K562 (cell line): ENCODE results near the gene SHB. TPM values are rescaled to one million over a fixed set of nuclear protein-coding genes. Genes with fewer than 3 reads are reported as not detected.

Experiments used
- ATF1 ChIP-seq, 2 experiments: fragments of 450-650 bp in 1 of 2; IDR thresholded peaks; 2 replicates each; pipeline ENCODE4 v1.6.1; 2016; ENCODE audit warnings: missing compliant biosample characterization in 1 of 2, missing genetic modification characterization in 1 of 2
- BACH1 ChIP-seq: fragments of 200-800 bp; sonication (Bioruptor generic); IDR thresholded peaks from 2 replicates; pipeline ENCODE4 v1.6.1; 2016; ENCODE audit warnings: missing genetic modification characterization, missing compliant biosample characterization
- CEBPB ChIP-seq: fragments of 450-650 bp; IDR thresholded peaks from 2 replicates; pipeline ENCODE4 v1.6.1; 2016; ENCODE audit warnings: missing genetic modification characterization, missing compliant biosample characterization
- EHMT2 ChIP-seq: fragments of 450-650 bp; IDR thresholded peaks from 2 replicates; pipeline ENCODE4 v1.6.1; 2018; ENCODE audit warnings: antibody characterized with exemption
- FIP1L1 ChIP-seq: fragments of 200-400 bp; formaldehyde crosslinking; IDR thresholded peaks from 2 replicates; pipeline ENCODE4 v1.6.1; 2018; ENCODE audit warnings: mild to moderate bottlenecking, low read depth, low read length; ENCODE audit not compliant: poor library complexity, severe bottlenecking
- FOS ChIP-seq: IDR thresholded peaks from 3 replicates; pipeline ENCODE4 v1.6.1; 2011; ENCODE audit not compliant: insufficient read length; ENCODE audit errors: extremely low read depth
- FOXK1 ChIP-seq: sonication (generic); formaldehyde crosslinking; IDR thresholded peaks from 2 replicates; pipeline ENCODE4 v1.8.0; 2022; ENCODE audit warnings: missing genetic modification reagents, mild to moderate bottlenecking, borderline replicate concordance
- FUS ChIP-seq: fragments of 200-400 bp; formaldehyde crosslinking; optimal IDR thresholded peaks from 2 replicates; pipeline ENCODE3; 2017; ENCODE audit warnings: low read depth, low read length
- L3MBTL2 ChIP-seq: fragments of 450-650 bp; IDR thresholded peaks from 2 replicates; pipeline ENCODE4 v1.6.1; 2016; ENCODE audit warnings: mild to moderate bottlenecking, moderate library complexity
- NFXL1 ChIP-seq: fragments of 450-650 bp; formaldehyde crosslinking; IDR thresholded peaks from 2 replicates; pipeline ENCODE4 v1.4.0; 2021; ENCODE audit warnings: mild to moderate bottlenecking
- NR3C1 ChIP-seq: sonication (generic); formaldehyde crosslinking; IDR thresholded peaks from 2 replicates; pipeline ENCODE4 v1.8.1; 2022; ENCODE audit warnings: missing genetic modification reagents
- PHB2 ChIP-seq: fragments of 450-650 bp; IDR thresholded peaks from 2 replicates; pipeline ENCODE4 v1.6.1; 2017; ENCODE audit warnings: low read depth
- PHF21A ChIP-seq: fragments of 450-650 bp; IDR thresholded peaks from 2 replicates; pipeline ENCODE4 v1.6.1; 2017; ENCODE audit warnings: low read depth, borderline replicate concordance
- RBM14 ChIP-seq: fragments of 200-400 bp; formaldehyde crosslinking; IDR thresholded peaks from 2 replicates; pipeline ENCODE4 v1.6.1; 2018; ENCODE audit warnings: low read depth, mild to moderate bottlenecking, low read length, moderate library complexity, borderline replicate concordance; ENCODE audit not compliant: insufficient read depth
- SIN3A ChIP-seq, 2 experiments: fragments of 150-350 bp in 1 of 2; IDR thresholded peaks; 2 replicates each; pipeline ENCODE4 v1.6.1; 2011 to 2016; ENCODE audit warnings: borderline replicate concordance in 2 of 2, low read depth in 2 of 2, low read length in 2 of 2, mild to moderate bottlenecking in 2 of 2, moderate library complexity in 2 of 2; ENCODE audit not compliant: control insufficient read depth in 1 of 2
- SIRT6 ChIP-seq: IDR thresholded peaks from one replicate; pipeline ENCODE4 v1.6.1; 2012; ENCODE audit warnings: low read depth, mild to moderate bottlenecking, control low read depth, inconsistent platforms, low read length, moderate library complexity
- TAF9B ChIP-seq: fragments of 450-650 bp; IDR thresholded peaks from 2 replicates; pipeline ENCODE4 v1.6.1; 2018; ENCODE audit warnings: mild to moderate bottlenecking; ENCODE audit not compliant: partially characterized antibody
- TCF3 ChIP-seq: sonication (generic); formaldehyde crosslinking; IDR thresholded peaks from 2 replicates; pipeline ENCODE4 v1.4.0; 2020; ENCODE audit warnings: mild to moderate bottlenecking, missing genetic modification reagents
- ZBTB7A ChIP-seq: IDR thresholded peaks from 2 replicates; pipeline ENCODE4 v1.6.1; 2011; ENCODE audit warnings: low read depth, mild to moderate bottlenecking, low read length, moderate library complexity, borderline replicate concordance; ENCODE audit not compliant: control insufficient read depth
- ZFX ChIP-seq: sonication (generic); formaldehyde crosslinking; IDR thresholded peaks from 2 replicates; pipeline ENCODE4 v1.8.0; 2022; ENCODE audit warnings: mild to moderate bottlenecking, missing genetic modification reagents, moderate library complexity
- ZNF212 ChIP-seq: fragments of 450-650 bp; formaldehyde crosslinking; IDR thresholded peaks from 2 replicates; pipeline ENCODE4 v1.4.0; 2020; ENCODE audit warnings: mild to moderate bottlenecking
- ZNF224 ChIP-seq: sonication (generic); formaldehyde crosslinking; IDR thresholded peaks from 2 replicates; pipeline ENCODE4 v1.8.0; 2022; ENCODE audit warnings: mild to moderate bottlenecking, missing genetic modification reagents
- ZNF589 ChIP-seq: fragments of 200-800 bp; sonication (Bioruptor generic); IDR thresholded peaks from 2 replicates; pipeline ENCODE4 v1.6.1; 2016; ENCODE audit warnings: low read depth, missing genetic modification characterization, missing compliant biosample characterization
- ZZZ3 ChIP-seq: fragments of 450-650 bp; IDR thresholded peaks from 2 replicates; pipeline ENCODE4 v1.6.1; 2016; ENCODE audit warnings: antibody characterized with exemption, mild to moderate bottlenecking, moderate library complexity
- polyA plus RNA-seq, 8 experiments: library from polyadenylated mRNA; depleted of rRNA in 4 of 8; stranded (reverse) in 5 of 8; unstranded in 3 of 8; fragments of >200 nt; fragmentation: Nextera tagmentation in 2 of 8; fragmentation: Illumina TruSeq in 1 of 8; extraction: Ambion mirVana in 2 of 8; extraction: Trizol in 1 of 8; gene quantifications; 2 replicates each; pipeline versions ENCODE4 v1.2.1 to v1.2.3, GENCODE V29; 2011 to 2014; ENCODE audit warnings: inconsistent platforms in 1 of 8, missing spikeins in 1 of 8
- total RNA-seq, 7 experiments: library from RNA; depleted of rRNA in 6 of 7; stranded (reverse); fragments of >200 nt in 6 of 7; fragmentation: Illumina TruSeq in 2 of 7; extraction: Trizol in 2 of 7; gene quantifications; 2 replicates each; pipeline versions ENCODE4 v1.2.1 to v1.2.3, GENCODE V29; 2011 to 2021; ENCODE audit warnings: low replicate concordance in 1 of 7
- TF ChIP-seq, protein P1 (sequence below): IDR thresholded peaks from 2 replicates; pipeline ENCODE4 v1.6.1; 2011; ENCODE audit warnings: borderline replicate concordance, low read depth, mild to moderate bottlenecking, moderate library complexity, low read length; ENCODE audit not compliant: insufficient read depth, poor library complexity, severe bottlenecking
- TF ChIP-seq, protein P2 (sequence below): fragments of 450-650 bp; formaldehyde crosslinking; IDR thresholded peaks from 2 replicates; pipeline ENCODE4 v1.4.0; 2022; ENCODE audit warnings: missing genetic modification characterization

Gene SHB
- total and polyA plus RNA-seq, 9 of the 15 experiments (the other 6 are each of a cell fraction or from before 2014, with no cell fraction given) = 0.78 to 16.0 (median 5.3) TPM

DNA sequence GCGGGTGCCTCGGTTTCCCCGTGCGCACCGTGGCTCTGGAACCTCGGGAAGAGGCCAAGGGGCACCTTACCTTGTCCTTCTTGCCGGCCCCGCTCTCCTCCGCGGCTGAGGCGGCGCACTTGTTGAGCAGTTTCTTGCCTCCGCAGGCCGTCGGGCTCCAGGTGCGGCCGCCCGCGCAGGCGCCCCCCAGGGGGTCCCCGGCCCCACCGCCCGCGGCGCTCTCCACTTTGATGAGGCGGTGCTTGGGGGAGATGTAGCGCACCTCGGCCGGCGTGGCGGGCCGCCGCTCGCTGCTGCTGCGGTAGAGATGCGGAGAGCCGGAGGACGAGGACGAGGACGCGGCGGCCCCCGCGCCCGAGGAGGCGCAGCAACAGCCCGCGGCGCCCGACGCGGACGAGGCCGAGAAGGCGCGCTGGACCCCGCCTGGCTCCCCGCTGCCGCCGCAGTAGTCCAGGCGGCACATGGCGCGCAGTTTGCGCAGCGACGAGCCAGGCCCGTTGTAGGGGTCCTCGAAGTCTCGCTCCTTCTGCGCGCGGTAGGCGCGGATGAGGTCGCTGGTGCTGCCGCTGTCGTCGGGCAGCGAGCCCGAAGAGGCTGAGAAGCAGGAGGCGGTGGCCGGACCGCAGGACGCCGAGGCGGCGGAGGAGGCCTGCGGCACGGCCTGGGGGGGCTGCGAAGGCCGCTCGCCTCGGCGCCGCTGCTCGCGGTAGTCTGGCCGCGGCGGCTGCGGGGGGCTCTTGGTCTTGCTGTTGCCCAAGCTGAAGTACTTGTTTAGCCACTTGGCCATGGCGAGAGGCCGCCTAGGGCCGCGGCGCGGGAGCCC, 957 bp downstream of the SHB start (continued):
- TF ChIP-seq EHMT2 (no peak), FIP1L1 (peak; percentile 8), FOS (no peak), FOXK1 (CRISPR knock-in tag) (no peak), ZBTB7A (peak; percentile 92), SIN3A (IDR thresholded peaks at IDR 0.05; ENCODE audit: borderline replicate concordance in 2 of 2, control insufficient read depth in 1 of 2, low read depth in 2 of 2, low read length in 2 of 2) (0 out of 4 replicates have a peak, but pooled peaks of 1 of the 2 experiments have one; percentile 4), L3MBTL2 (peak; percentile 82), CEBPB (no peak), SIRT6 (no peak), ZNF589 (CRISPR knock-in tag) (no peak), ZNF212 (no peak), FUS (peak; percentile 41), TCF3 (CRISPR knock-in tag) (no peak), PHB2 (no peak), NR3C1 (CRISPR knock-in tag) (0 out of 2 replicates have a peak, but pooled peaks have one; percentile 48), ATF1 (CRISPR knock-in tag; IDR thresholded peaks at IDR 0.05) (no peak), ATF1 (tag; IDR thresholded peaks at IDR 0.05) (no peak), NFXL1 (CRISPR knock-in tag) (no peak), TAF9B (no peak), ZZZ3 (no peak), ZFX (CRISPR knock-in tag) (peak; percentile 58; the same call in 1 of the 2 replicates), PHF21A (no peak), ZNF224 (CRISPR knock-in tag) (no peak), BACH1 (no peak), RBM14 (no peak)
- TF ChIP-seq, protein P1, sequence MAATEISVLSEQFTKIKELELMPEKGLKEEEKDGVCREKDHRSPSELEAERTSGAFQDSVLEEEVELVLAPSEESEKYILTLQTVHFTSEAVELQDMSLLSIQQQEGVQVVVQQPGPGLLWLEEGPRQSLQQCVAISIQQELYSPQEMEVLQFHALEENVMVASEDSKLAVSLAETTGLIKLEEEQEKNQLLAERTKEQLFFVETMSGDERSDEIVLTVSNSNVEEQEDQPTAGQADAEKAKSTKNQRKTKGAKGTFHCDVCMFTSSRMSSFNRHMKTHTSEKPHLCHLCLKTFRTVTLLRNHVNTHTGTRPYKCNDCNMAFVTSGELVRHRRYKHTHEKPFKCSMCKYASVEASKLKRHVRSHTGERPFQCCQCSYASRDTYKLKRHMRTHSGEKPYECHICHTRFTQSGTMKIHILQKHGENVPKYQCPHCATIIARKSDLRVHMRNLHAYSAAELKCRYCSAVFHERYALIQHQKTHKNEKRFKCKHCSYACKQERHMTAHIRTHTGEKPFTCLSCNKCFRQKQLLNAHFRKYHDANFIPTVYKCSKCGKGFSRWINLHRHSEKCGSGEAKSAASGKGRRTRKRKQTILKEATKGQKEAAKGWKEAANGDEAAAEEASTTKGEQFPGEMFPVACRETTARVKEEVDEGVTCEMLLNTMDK = peak; percentile 1
- TF ChIP-seq, protein P2, sequence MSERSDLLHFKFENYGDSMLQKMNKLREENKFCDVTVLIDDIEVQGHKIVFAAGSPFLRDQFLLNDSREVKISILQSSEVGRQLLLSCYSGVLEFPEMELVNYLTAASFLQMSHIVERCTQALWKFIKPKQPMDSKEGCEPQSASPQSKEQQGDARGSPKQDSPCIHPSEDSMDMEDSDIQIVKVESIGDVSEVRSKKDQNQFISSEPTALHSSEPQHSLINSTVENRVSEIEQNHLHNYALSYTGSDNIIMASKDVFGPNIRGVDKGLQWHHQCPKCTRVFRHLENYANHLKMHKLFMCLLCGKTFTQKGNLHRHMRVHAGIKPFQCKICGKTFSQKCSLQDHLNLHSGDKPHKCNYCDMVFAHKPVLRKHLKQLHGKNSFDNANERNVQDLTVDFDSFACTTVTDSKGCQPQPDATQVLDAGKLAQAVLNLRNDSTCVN (CRISPR knock-in tag) = no peak
